HK-2 (cell line): ENCODE measurements around the gene SLC9A5.

ENCODE experiments used
- DNase-seq: peaks from one replicate; pipeline ENCODE4 v3.0.0-alpha.2; 2018; ENCODE audit not compliant: unreplicated experiment

Gene SLC9A5

GRCh38 chr16:67238806-67239470 is 9.8 kb upstream of the SLC9A5 start:
- DNase-seq, result no peak

- DNase-seq, result peak; percentile 61
Observed at GRCh38 chr16:67240506-67240905, 8.3 kb upstream of the SLC9A5 start.

- DNase-seq, result peak; percentile 89
Observed at GRCh38 chr16:67241008-67241900, 7.5 kb upstream of the SLC9A5 start.

- DNase-seq, result no peak
Observed at GRCh38 chr16:67242138-67242730, 6.5 kb upstream of the SLC9A5 start.

- DNase-seq, result no peak
Observed at GRCh38 chr16:67243481-67243880, 5.3 kb upstream of the SLC9A5 start.

GRCh38 chr16:67244387-67245185 is 4.2 kb upstream of the SLC9A5 start:
- peak; percentile 78 for DNase-seq

GRCh38 chr16:67245186-67245585 is 3.6 kb upstream of the SLC9A5 start:
- no peak for DNase-seq

- no peak for DNase-seq
Observed at GRCh38 chr16:67245674-67246080, 3.1 kb upstream of the SLC9A5 start.

- DNase-seq, result peak; percentile 86
Observed at GRCh38 chr16:67246081-67246755, 2.6 kb upstream of the SLC9A5 start.

- no peak for DNase-seq
Observed at GRCh38 chr16:67246756-67247191, 2.0 kb upstream of the SLC9A5 start.

GRCh38 chr16:67247192-67248072 is 1.3 kb upstream of the SLC9A5 start, which contains the start of gene FHOD1:
Gene FHOD1 (minus strand): TSS chr16:67247481. CDS start chr16:67247410, 71 bp downstream.
- peak; percentile 99 for DNase-seq

- DNase-seq, result no peak
Observed at GRCh38 chr16:67248073-67248400, 742 bp upstream of the SLC9A5 start.

GRCh38 chr16:67249178-67250044 is 632 bp downstream of the SLC9A5 start:
- DNase-seq, result no peak

GRCh38 chr16:67250045-67250327 is 1.2 kb downstream of the SLC9A5 start:
- no peak for DNase-seq

GRCh38 chr16:67252609-67253497 is 4.1 kb downstream of the SLC9A5 start:
- DNase-seq, result no peak

- no peak for DNase-seq
Observed at GRCh38 chr16:67254801-67255552, 6.2 kb downstream of the SLC9A5 start.

GRCh38 chr16:67255553-67256221 is 6.9 kb downstream of the SLC9A5 start:
- no peak for DNase-seq
